Measurements from ENCODE around the gene KIAA1958. TPM values are rescaled to one million over a fixed set of nuclear protein-coding genes. Genes with fewer than 3 reads are reported as not detected.

KIAA1958 gene
- total and polyA plus RNA-seq, 2 of the 8 experiments (the other 6 are each of a cell fraction or from before 2014, with no cell fraction given), result 11.4 to 43.8 TPM

- H3K23ac ChIP-seq (ENCODE audit: insufficient read length), result no peak overlapping the region
- no peak overlapping the region for H2AFZ ChIP-seq (ENCODE audit: low read length)
- H3K79me2 ChIP-seq (ENCODE audit: control insufficient read depth in 1 of 2, insufficient read depth in 2 of 2, low read length in 2 of 2), result no peaks in the 10 kb centered on the region
- H2BK20ac ChIP-seq (ENCODE audit: low read length), result no peak overlapping the region
- peaks cover 2% of the 10 kb centered on the region; the same call in 1 of the 2 replicates for H3K23me2 ChIP-seq (ENCODE audit: low read depth, low read length)
- no peak overlapping the region for H3K4me3 ChIP-seq (ENCODE audit: extremely low read depth in 1 of 4, insufficient read depth in 2 of 4, low read depth in 3 of 4, low read length in 4 of 4)
- H2BK120ac ChIP-seq (replicated peaks; ENCODE audit: low read depth, low read length), result no peak overlapping the region
- H3K4me2 ChIP-seq (ENCODE audit: insufficient read depth in 1 of 2, low read depth in 2 of 2, low read length in 2 of 2), result no peak overlapping the region
- FAIRE-seq (no peak), DNase-seq (ENCODE audit: low read depth in 1 of 2, low spot score in 2 of 2) (no peak)
- H2AK5ac ChIP-seq (ENCODE audit: low read depth, low read length), result no peak overlapping the region
- no peak overlapping the region for H3K18ac ChIP-seq (ENCODE audit: extremely low read depth, low read length)
- H4K91ac ChIP-seq (replicated peaks; ENCODE audit: insufficient read length, low read length), result no peak overlapping the region
- no peak overlapping the region for H3K4ac ChIP-seq (replicated peaks; ENCODE audit: insufficient read length, low read depth, low read length)
- no peak overlapping the region for H4K8ac ChIP-seq (ENCODE audit: extremely low read depth, insufficient read depth, low read length)
- H2BK5ac ChIP-seq (ENCODE audit: low read depth, low read length), result no peak overlapping the region
- no peak overlapping the region for H2BK15ac ChIP-seq (ENCODE audit: low read length)
- no peak overlapping the region for H3K14ac ChIP-seq (ENCODE audit: insufficient read length)
- H3K4me1 ChIP-seq (replicated peaks in 1 of 4; ENCODE audit: control insufficient read depth in 3 of 4, insufficient read depth in 4 of 4, low read length in 3 of 4), result no peaks in the 10 kb centered on the region
- ChIA-PET CTCF (ENCODE audit: partially characterized antibody) (no interaction called here), POLR2A (ENCODE audit: partially characterized antibody) (no interaction called here)
- H4K20me1 ChIP-seq (replicated peaks in 1 of 2; ENCODE audit: control insufficient read depth in 1 of 2, insufficient read depth in 2 of 2, low read length in 2 of 2), result no peaks in the 10 kb centered on the region
- H3K27ac ChIP-seq (ENCODE audit: low read depth, low read length), result no peak overlapping the region
- no peak overlapping the region for H4K5ac ChIP-seq (ENCODE audit: insufficient read length, low read depth, low read length)
- no peak overlapping the region for H3K9ac ChIP-seq (replicated peaks in 1 of 4; ENCODE audit: extremely low read depth in 1 of 4, low read depth in 3 of 4, low read length in 3 of 4)
- no peak overlapping the region for H3K56ac ChIP-seq (replicated peaks; ENCODE audit: insufficient read length, low read depth, low read length)
- peaks cover 0 to 3% of the 10 kb centered on the region in 2 experiments; a peak in 1 of 4 replicates for H3K9me3 ChIP-seq (ENCODE audit: insufficient read depth in 2 of 2, low read depth in 1 of 2, low read length in 1 of 2)
- no peaks in the 10 kb centered on the region for H3K27me3 ChIP-seq (replicated peaks in 1 of 4; ENCODE audit: control insufficient read depth in 3 of 4, extremely low read depth in 1 of 4, insufficient read depth in 3 of 4, low read length in 3 of 4)
- no peak for TF ChIP-seq CEBPB (IDR thresholded peaks at IDR 0.05; ENCODE audit: low read depth, low read length)
- no peak for TF ChIP-seq EP300 (IDR thresholded peaks at IDR 0.05; ENCODE audit: borderline replicate concordance in 1 of 2, low read depth in 2 of 2, low read length in 2 of 2)
- TF ChIP-seq FOSL1 (IDR thresholded peaks at IDR 0.05; ENCODE audit: insufficient read depth, low read depth, low read length), result no peak
- TF ChIP-seq TCF12 (IDR thresholded peaks at IDR 0.05; ENCODE audit: low read depth, low read length), result no peak
- no peak for TF ChIP-seq USF2 (IDR thresholded peaks at IDR 0.05; ENCODE audit: low read length)
- no peak for TF ChIP-seq KDM5A (IDR thresholded peaks at IDR 0.05; ENCODE audit: low read length)
- no peak for TF ChIP-seq BRCA1 (IDR thresholded peaks at IDR 0.05; ENCODE audit: low read depth, low read length)
- TF ChIP-seq SIN3A (conservative IDR thresholded peaks at IDR 0.05 in 1 of 2, IDR thresholded peaks at IDR 0.05 in 1 of 2; ENCODE audit: low read depth in 1 of 2, low read length in 2 of 2), result no peak
- no peak for TF ChIP-seq TAF7 (optimal IDR thresholded peaks at IDR 0.05; ENCODE audit: borderline replicate concordance, low read depth, low read length)
- no peak for TF ChIP-seq ASH2L (IDR thresholded peaks at IDR 0.05; ENCODE audit: low read length)
- TF ChIP-seq TAF1 (IDR thresholded peaks at IDR 0.05; ENCODE audit: low read depth, low read length), result no peak
- no peak for TF ChIP-seq JUND (IDR thresholded peaks at IDR 0.05; ENCODE audit: low read length)
- no peak for TF ChIP-seq CREB1 (IDR thresholded peaks at IDR 0.05)
- no peak for TF ChIP-seq JUN (IDR thresholded peaks at IDR 0.05; ENCODE audit: low read depth, low read length)
- TF ChIP-seq RBBP5 (IDR thresholded peaks at IDR 0.05; ENCODE audit: borderline replicate concordance, low read depth, low read length), result no peak
- no peaks in the 10 kb centered on the region; a peak in 1 of 8 replicates for H3K36me3 ChIP-seq (ENCODE audit: control insufficient read depth in 2 of 4, insufficient read depth in 4 of 4, low read length in 3 of 4)
- H2BK12ac ChIP-seq (ENCODE audit: low read depth, low read length), result no peak overlapping the region
- H3K79me1 ChIP-seq (ENCODE audit: low read depth, low read length), result no peaks in the 10 kb centered on the region
These were observed 7.4 kb upstream of the KIAA1958 start for GRCh38 chr9:112479221-112479620.

Data from H1 (cell line).